GM19468 (cell line): Measurements from ENCODE around the gene NANS.
"Not testable (repeated sequence)": the region's sequence is repeated elsewhere in the genome, so short reads cannot be mapped to it uniquely, and the experiment has no call there.

ENCODE experiments used
- ATAC-seq: cut with Tn5 transposase; IDR thresholded peaks from one replicate; pipeline ENCODE4 v1.9.1; 2021; ENCODE audit warnings: mild to moderate bottlenecking, moderate library complexity, moderate number of reproducible peaks; ENCODE audit not compliant: unreplicated experiment; ENCODE audit errors: extremely low read depth

NANS gene

GRCh38 chr9:98124637-98125426 lies 68.3 kb downstream of the NANS start:
- no peak for ATAC-seq

GRCh38 chr9:98127226-98127625 lies 70.7 kb downstream of the NANS start:
- no peak for ATAC-seq

GRCh38 chr9:98128316-98128715 lies 71.8 kb downstream of the NANS start:
- no peak for ATAC-seq

- ATAC-seq: no peak
Measured at GRCh38 chr9:98129451-98129881, 72.9 kb downstream of the NANS start.

- not testable (repeated sequence) for ATAC-seq
Measured at GRCh38 chr9:98130060-98130459, 73.5 kb downstream of the NANS start.

- no peak for ATAC-seq
Measured at GRCh38 chr9:98130576-98131228, 74.2 kb downstream of the NANS start.

GRCh38 chr9:98132158-98132557 lies 75.6 kb downstream of the NANS start:
- ATAC-seq: no peak
